OCI-LY7 (cell line): ENCODE data around the gene USE1. TPM values are rescaled to one million over a fixed set of nuclear protein-coding genes. Genes with fewer than 3 reads are reported as not detected.
A peak's percentile ranks its signal among the peaks of the same experiment; 100 is the strongest.

ENCODE experiments used
- BruUV-seq: library from RNA; stranded (reverse); fragments of 400-500 nt; replicated peaks from 2 replicates; lab custom pipeline; 2021; lab: Mats Ljungman, UMichigan
- CTCF ChIA-PET: fragments of 300-600 bp; sonication (Branson Sonifier 250); formaldehyde crosslinking; loops from one replicate; lab custom pipeline; 2022; ENCODE audit warnings: antibody characterized with exemption; ENCODE audit not compliant: unreplicated experiment; lab: Charles Lee
- POLR2A ChIA-PET: fragments of 300-600 bp; sonication (Branson Sonifier 250); formaldehyde crosslinking; loops from one replicate; lab custom pipeline; 2022; ENCODE audit warnings: antibody characterized with exemption; lab: Charles Lee
- DNase-seq: peaks from one replicate; pipeline ENCODE4 v3.0.0-alpha.2; 2015; ENCODE audit warnings: low spot score
- H2AFZ ChIP-seq: fragments of 200-600 bp; sonication (generic), shearing (Covaris generic); 2 replicates; pipeline ENCODE4 v1.6.1; 2014; ENCODE audit warnings: mild to moderate bottlenecking, antibody characterized with exemption, low read length, moderate library complexity
- H3K27ac ChIP-seq: fragments of 200-600 bp; sonication (generic); 2 replicates; pipeline ENCODE4 v1.5.1; 2014; ENCODE audit warnings: mixed run types, low read depth, mild to moderate bottlenecking, moderate library complexity, low read length, inconsistent platforms; ENCODE audit not compliant: poor library complexity, severe bottlenecking
- H3K36me3 ChIP-seq: fragments of 200-600 bp; sonication (generic); 2 replicates; pipeline ENCODE4 v1.6.1; 2014; ENCODE audit warnings: mild to moderate bottlenecking, antibody characterized with exemption, low read length, moderate library complexity, mixed read lengths; ENCODE audit not compliant: insufficient read depth
- H3K4me1 ChIP-seq: fragments of 200-600 bp; sonication (generic); 2 replicates; pipeline ENCODE4 v1.5.1; 2014; ENCODE audit warnings: mild to moderate bottlenecking, low read length; ENCODE audit not compliant: insufficient read depth, poor library complexity, severe bottlenecking
- H3K4me2 ChIP-seq: fragments of 200-600 bp; sonication (generic); 2 replicates; pipeline ENCODE4 v1.6.1; 2014; ENCODE audit warnings: mild to moderate bottlenecking, low read length
- H3K4me3 ChIP-seq: fragments of 200-600 bp; sonication (generic); 2 replicates; pipeline ENCODE4 v1.5.1; 2014; ENCODE audit warnings: mild to moderate bottlenecking, low read depth, low read length; ENCODE audit not compliant: poor library complexity, severe bottlenecking
- H3K79me2 ChIP-seq: fragments of 200-600 bp; sonication (generic); 2 replicates; pipeline ENCODE4 v1.6.1; 2016; ENCODE audit warnings: low read depth, mild to moderate bottlenecking, low read length, moderate library complexity, mixed read lengths; ENCODE audit not compliant: insufficient read depth
- H3K9me2 ChIP-seq: fragments of 200-600 bp; sonication (generic); 2 replicates; pipeline ENCODE4 v1.6.1; 2016; ENCODE audit warnings: mild to moderate bottlenecking, low read length, mixed read lengths; ENCODE audit not compliant: insufficient read depth
- H3K9me3 ChIP-seq: fragments of 200-600 bp; sonication (generic); 2 replicates; pipeline ENCODE4 v1.6.1; 2014; ENCODE audit warnings: mild to moderate bottlenecking, mixed run types, low read length, mixed read lengths
- H4K20me1 ChIP-seq: fragments of 200-600 bp; sonication (generic); 2 replicates; pipeline ENCODE4 v1.6.1; 2014; ENCODE audit warnings: mild to moderate bottlenecking, antibody characterized with exemption, low read length, moderate library complexity, mixed read lengths; ENCODE audit not compliant: insufficient read depth
- EZH2phosphoT487 ChIP-seq: fragments of 200-600 bp; sonication (generic); IDR thresholded peaks from 2 replicates; pipeline ENCODE4 v1.6.1; 2018; ENCODE audit warnings: low read depth, borderline replicate concordance, mild to moderate bottlenecking, mixed run types, antibody characterized with exemption, low read length, moderate library complexity, mixed read lengths
- intact Hi-C: fragments of 100-400 bp; cut with micrococcal nuclease; formaldehyde crosslinking; loops from one replicate; pipeline ENCODE4 v1.10.0; 2022; ENCODE audit not compliant: unreplicated experiment
- total RNA-seq, 2 experiments: library from RNA; depleted of rRNA in 1 of 2; stranded (reverse); fragments of >200 nt in 1 of 2; shearing (Covaris generic) in 1 of 2; gene quantifications; 2 replicates each; pipeline ENCODE4 v1.2.3, GENCODE V29; 2014 to 2022
- TF ChIP-seq, protein P1 (sequence below): fragments of 200-600 bp; sonication (generic); conservative IDR thresholded peaks from 2 replicates; pipeline ENCODE4 v1.5.1; 2014; ENCODE audit warnings: mild to moderate bottlenecking, antibody characterized with exemption, low read length, moderate library complexity, mixed read lengths

USE1 gene
- total RNA-seq, 2 experiments from 2014 or later: 28.6 to 31.2 TPM

DNA sequence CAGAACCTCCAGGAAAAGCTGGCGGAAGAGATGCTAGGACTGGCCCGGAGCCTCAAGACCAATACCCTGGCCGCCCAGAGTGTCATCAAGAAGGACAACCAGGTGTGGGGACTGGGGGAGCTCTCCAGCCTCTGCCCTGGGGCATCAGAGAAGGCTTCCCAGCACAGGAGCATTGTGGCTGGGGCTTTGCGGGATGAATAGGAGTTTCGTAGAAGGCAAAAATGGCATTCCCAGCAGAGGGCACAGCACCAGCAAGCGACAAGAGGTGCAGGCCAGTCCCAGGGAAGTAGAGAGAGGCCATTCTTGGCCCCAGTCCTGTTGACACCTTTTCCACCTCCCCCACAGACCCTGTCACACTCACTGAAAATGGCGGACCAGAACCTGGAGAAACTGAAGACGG, 4.1 kb downstream of the USE1 start:
- H3K4me2 ChIP-seq: no peak overlapping the region
- no peak overlapping the region for H2AFZ ChIP-seq
- CTCF ChIA-PET: no interaction called here
- no peaks in the 10 kb centered on the region for H4K20me1 ChIP-seq
- intact Hi-C loops: no loop called here
- H3K9me2 ChIP-seq: no peaks in the 10 kb centered on the region
- H3K27ac ChIP-seq: no peak overlapping the region
- H3K36me3 ChIP-seq: peaks cover 28% of the 10 kb centered on the region
- no peak overlapping the region for H3K4me3 ChIP-seq
- H3K9me3 ChIP-seq: no peaks in the 10 kb centered on the region
- no TSS peak for BruUV-seq
- DNase-seq: no peak
- peaks cover 27% of the 10 kb centered on the region for H3K4me1 ChIP-seq
- no peaks in the 10 kb centered on the region for H3K79me2 ChIP-seq
- POLR2A ChIA-PET: no interaction called here
- TF ChIP-seq EZH2phosphoT487: no peak
- TF ChIP-seq, protein P1, sequence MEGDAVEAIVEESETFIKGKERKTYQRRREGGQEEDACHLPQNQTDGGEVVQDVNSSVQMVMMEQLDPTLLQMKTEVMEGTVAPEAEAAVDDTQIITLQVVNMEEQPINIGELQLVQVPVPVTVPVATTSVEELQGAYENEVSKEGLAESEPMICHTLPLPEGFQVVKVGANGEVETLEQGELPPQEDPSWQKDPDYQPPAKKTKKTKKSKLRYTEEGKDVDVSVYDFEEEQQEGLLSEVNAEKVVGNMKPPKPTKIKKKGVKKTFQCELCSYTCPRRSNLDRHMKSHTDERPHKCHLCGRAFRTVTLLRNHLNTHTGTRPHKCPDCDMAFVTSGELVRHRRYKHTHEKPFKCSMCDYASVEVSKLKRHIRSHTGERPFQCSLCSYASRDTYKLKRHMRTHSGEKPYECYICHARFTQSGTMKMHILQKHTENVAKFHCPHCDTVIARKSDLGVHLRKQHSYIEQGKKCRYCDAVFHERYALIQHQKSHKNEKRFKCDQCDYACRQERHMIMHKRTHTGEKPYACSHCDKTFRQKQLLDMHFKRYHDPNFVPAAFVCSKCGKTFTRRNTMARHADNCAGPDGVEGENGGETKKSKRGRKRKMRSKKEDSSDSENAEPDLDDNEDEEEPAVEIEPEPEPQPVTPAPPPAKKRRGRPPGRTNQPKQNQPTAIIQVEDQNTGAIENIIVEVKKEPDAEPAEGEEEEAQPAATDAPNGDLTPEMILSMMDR: no peak

DNA sequence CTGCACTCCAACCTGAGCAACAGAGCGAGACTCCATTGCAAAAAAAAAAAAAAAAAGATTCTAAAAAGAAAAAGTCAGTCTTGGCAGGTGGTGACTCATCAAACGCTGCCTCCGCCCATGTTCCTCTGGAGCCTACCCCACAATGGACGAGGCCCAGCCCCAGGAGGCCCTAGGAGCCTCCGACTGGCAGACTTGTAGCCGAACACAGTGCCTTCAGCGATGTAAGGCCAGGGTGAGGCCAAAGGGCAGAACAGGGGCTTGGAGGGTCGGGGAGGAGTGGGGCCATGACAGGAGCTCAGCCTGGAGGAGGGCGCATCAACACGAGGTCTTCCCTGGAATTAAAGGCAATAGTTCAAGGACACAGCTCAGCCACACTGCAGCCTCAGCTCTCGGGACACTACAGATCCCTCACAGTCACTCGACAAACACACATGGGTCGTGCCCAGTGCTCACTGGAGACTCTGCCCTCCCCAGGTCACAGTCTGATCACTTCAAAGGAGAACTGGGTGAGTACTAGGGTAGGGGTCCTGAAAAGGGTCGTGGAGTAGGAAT, 5.1 kb downstream of the USE1 start:
- Histone ChIP-seq H3K9me2 (no peaks in the 10 kb centered on the region), H3K36me3 (peaks cover 28% of the 10 kb centered on the region), H3K4me2 (no peak overlapping the region), H3K4me1 (peaks cover 21% of the 10 kb centered on the region), H3K79me2 (no peaks in the 10 kb centered on the region), H4K20me1 (no peaks in the 10 kb centered on the region), H3K4me3 (no peak overlapping the region), H2AFZ (no peak overlapping the region), H3K9me3 (no peaks in the 10 kb centered on the region), H3K27ac (no peak overlapping the region)
- no peak for DNase-seq
- ChIA-PET POLR2A (interaction anchor here (0.6 kb wide), 1 partner anchor 160 kb away, joined by 4 read pairs; no protein-coding TSS in a partner anchor), CTCF (no interaction called here)
- intact Hi-C loops: no loop called here
- BruUV-seq: no TSS peak
- no peak for TF ChIP-seq EZH2phosphoT487
- TF ChIP-seq, protein P1: no peak

DNA sequence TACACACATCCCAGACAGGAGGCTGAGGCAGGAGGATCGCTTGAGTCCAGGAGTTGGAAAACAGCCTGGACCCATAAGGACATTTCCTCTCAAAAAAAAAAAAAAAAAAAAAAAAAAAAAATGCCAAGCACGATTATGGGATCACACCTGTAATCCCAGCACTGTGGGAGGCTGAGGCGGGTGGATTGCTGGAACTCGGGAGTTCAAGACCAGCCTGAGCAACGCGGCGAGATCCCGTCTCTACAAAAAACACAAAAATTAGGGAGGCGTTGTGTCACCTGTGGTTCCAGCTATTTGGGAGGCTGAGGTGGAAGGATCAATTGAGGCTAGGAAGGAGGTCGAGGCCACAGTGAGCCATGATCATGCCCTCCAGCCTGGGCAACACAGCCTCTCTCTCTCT, 9.9 kb downstream of the USE1 start:
- H3K9me2 ChIP-seq: no peaks in the 10 kb centered on the region
- DNase-seq: no peak
- H3K27ac ChIP-seq: no peak overlapping the region
- no peaks in the 10 kb centered on the region for H3K9me3 ChIP-seq
- no peak for TF ChIP-seq EZH2phosphoT487
- TF ChIP-seq, protein P1: no peak
- H3K4me1 ChIP-seq: peaks cover 25% of the 10 kb centered on the region
- H3K36me3 ChIP-seq: peaks cover 15% of the 10 kb centered on the region
- peaks cover 4% of the 10 kb centered on the region; the same call in 1 of the 2 replicates for H3K79me2 ChIP-seq
- ChIA-PET POLR2A (no interaction called here), CTCF (no interaction called here)
- H3K4me3 ChIP-seq: no peak overlapping the region
- H2AFZ ChIP-seq: peak overlapping the region; percentile 87; the same call in 1 of the 2 replicates
- peak overlapping the region; percentile 67; the same call in 1 of the 2 replicates for H3K4me2 ChIP-seq
- intact Hi-C loops: no loop called here
- BruUV-seq: no TSS peak
- no peaks in the 10 kb centered on the region for H4K20me1 ChIP-seq
